ENCODE measurements around the gene SLC44A3.

The SLC44A3 gene

DNA sequence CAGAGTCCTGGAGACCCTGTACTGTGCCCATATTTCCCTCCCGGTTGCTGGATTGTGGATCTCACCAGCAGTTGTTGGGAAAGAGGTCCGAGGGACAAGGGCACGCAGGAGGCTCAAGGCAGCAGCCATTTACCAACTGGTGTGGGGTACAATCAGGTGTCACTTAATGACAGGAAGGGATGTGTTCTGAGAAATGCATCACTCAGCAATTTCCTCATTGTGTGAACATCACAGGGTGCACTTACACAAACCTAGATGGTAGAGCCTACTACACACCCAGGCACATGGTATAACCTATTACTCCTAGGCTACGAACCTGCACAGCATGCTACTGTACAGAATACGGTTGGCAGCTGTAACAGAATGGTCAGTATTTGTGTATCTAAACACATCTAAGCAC, 20.7 kb downstream of the SLC44A3 start:
- DNase-seq (ENCODE audit: low spot score), result no peak

- DNase-seq (ENCODE audit: low spot score), result no peak
Observed at GRCh38 chr1:94843430-94843829, 23.3 kb downstream of the SLC44A3 start.

DNA sequence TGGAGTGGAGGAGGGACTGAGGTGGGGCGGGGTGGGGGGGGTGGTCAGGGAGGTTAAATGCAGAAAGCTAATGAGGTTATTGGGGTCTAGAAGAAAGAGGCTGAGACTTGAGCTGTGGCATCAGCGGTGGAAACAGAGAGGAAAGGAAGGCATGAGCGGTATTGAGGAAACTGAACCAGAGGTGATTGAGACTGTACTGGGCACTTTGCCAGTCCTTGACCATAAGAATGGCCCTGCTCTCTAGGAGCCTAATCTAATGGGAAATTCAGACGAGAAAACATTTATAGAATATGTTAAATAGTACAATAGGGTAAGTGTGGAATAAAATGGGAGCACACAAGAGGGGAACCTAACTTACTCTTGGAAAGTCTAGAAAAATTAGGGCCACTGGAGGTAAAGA, 23.7 kb downstream of the SLC44A3 start:
- no peak for DNase-seq (ENCODE audit: low spot score)

DNA sequence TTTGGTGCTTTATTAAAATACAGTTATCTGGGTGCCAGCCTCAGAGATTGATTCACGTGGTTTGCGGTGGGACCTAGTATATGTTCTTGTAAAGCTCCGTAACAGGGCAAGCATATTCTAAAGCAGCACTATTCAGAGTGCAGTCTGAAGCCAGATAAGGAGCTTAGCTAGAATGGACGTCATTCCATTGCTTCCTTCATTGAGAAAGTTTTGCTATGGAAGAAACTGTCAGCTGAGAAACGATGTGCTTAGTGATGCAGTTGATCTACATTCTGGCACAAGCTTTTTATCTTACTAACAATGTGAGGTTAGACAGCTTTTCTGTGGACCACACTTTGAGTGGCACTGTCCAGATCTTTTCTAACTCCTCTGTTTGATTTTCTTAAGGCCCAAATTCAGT, 26.2 kb downstream of the SLC44A3 start:
- DNase-seq (ENCODE audit: low spot score), result no peak

GRCh38 chr1:94851571-94851970, 31.4 kb downstream of the SLC44A3 start:
- no peak for DNase-seq (ENCODE audit: low spot score)

GRCh38 chr1:94852788-94853187, 32.6 kb downstream of the SLC44A3 start:
- DNase-seq (ENCODE audit: low spot score), result no peak

- peak; percentile 88 for DNase-seq (ENCODE audit: low spot score)
Observed at GRCh38 chr1:94854458-94855306, 34.5 kb downstream of the SLC44A3 start.

DNA sequence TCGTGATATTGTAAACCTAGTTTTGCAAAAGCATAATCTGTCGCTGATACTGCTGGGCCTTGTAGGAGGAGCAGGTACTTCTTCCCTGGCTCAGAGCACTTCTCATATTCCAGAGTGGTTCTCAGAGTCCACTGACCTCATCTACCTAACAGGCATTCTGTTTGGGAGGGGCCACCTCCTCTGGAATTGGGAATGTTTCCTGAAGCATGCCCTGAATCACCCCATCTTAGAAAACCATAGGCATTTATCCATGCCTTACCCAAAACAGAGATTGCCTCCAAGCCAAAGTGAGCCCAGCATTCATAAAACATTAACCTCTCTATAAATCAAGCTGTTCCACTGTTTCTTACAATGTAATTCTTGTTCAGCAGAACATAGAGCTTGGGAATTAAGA, 35.1 kb downstream of the SLC44A3 start:
- no peak for DNase-seq (ENCODE audit: low spot score)

DNA sequence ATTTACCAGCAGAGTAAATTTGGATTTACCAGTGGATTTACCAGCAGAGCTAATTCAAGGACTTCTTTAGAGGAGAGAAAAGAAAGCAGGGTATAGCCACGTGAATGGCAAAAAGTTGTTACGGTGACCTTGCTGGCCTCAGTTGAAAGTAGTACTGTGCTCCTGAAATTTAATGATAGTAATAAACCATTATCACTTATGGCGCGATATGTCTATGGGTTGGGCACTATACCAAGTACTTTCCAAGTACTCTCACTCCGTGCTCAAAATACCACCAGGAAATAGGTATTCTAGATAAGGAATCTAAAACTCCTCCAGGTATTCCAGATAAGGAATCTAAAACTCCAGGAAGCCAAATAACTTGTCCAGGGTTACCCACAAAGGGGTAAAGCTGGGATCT, 35.8 kb downstream of the SLC44A3 start:
- no peak for DNase-seq (ENCODE audit: low spot score)

- no peak for DNase-seq (ENCODE audit: low spot score)
Observed at GRCh38 chr1:94856868-94857267, 36.7 kb downstream of the SLC44A3 start.

GRCh38 chr1:94858276-94858675, 38.1 kb downstream of the SLC44A3 start:
- no peak for DNase-seq (ENCODE audit: low spot score)

DNA sequence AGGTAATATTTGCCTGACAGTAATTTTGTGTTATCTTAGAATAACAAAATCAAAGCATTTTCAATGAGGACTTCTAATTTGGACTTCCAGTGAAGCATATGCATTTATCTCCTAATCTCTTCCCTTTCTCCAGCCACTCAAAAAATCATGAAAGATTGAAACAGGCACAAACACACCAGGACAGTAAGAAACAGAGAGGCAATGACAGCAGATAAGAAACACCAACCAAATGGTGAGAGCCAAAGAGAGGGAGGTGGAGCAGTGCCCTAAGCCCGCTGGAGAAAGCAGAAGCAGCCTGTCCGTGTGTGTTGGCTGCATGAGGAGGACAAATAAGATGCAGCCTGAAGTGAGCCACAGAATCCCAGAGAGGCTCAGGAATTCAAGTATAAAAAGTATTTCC, 39.0 kb downstream of the SLC44A3 start:
- DNase-seq (ENCODE audit: low spot score), result no peak

DNA sequence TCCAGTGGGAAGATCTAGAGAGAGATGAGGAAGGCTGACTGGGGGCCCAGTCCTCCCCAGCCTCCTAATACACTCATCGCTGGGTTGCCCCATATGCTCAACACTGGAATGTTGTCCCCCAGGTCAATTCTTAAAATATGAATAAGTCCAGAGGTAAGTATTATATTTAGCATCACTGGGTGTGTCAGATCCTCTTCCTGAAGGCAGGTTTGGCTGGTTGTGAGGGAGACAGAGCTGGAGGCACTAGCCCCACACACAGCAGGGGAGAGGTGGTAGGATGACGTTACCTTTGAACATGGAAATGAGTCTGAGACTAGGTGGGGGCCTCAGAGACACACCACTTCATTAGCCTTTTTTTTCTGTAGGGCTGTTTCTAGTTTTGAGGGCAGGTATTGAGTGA, 42.6 kb downstream of the SLC44A3 start:
- no peak for DNase-seq (ENCODE audit: low spot score)

DNA sequence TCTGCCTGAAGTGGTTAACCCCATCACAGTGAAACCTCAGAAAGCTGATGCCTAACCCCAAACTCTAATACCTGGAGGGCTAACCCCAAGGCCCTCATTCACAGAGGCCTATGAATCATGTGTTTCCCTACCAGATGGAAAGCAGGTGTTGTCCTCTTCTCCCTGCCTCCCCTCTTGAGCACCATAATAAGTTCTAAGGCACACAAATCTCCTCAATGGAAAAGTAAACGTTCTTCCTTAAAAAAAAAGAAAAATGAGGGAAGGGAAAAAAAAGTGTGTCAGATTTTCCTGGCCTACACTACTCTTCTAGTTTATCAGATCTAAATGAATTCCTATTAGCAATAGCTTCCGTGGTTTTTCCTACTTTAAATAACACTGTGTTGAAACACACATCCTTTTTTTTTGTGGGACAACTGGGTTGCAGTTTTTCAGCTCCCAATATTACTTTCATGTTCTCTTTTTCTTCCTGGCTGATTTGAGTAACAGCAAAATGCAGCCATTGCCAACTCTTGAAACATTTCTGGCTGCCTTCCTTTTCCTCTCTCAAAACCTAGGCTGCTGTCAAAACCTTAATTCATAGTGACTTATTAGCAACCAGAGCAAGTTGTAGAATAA, 43.2 kb downstream of the SLC44A3 start:
- no peak for DNase-seq (ENCODE audit: low spot score)

DNA sequence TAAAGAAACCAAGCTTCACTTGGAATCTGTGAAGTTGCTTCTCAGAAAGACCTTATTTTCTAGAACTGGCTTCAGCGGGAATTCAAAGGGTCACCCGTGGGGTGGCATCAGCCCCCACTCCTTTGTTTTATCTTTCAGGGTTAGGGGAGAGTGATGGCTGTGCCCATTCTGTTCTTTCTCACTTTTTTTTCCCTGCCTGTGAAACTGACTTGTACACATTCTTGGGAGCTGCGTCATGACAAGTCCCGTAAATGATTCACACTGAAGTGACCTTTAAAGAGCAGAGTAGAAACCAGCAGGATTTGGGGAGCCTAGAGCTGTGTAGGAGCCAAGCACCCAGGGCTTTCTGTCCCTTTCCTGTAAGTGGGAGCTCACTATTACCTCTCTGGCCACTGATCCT, 43.8 kb downstream of the SLC44A3 start:
- no peak for DNase-seq (ENCODE audit: low spot score)

GRCh38 chr1:94864821-94865220, 44.7 kb downstream of the SLC44A3 start:
- no peak for DNase-seq (ENCODE audit: low spot score)

DNA sequence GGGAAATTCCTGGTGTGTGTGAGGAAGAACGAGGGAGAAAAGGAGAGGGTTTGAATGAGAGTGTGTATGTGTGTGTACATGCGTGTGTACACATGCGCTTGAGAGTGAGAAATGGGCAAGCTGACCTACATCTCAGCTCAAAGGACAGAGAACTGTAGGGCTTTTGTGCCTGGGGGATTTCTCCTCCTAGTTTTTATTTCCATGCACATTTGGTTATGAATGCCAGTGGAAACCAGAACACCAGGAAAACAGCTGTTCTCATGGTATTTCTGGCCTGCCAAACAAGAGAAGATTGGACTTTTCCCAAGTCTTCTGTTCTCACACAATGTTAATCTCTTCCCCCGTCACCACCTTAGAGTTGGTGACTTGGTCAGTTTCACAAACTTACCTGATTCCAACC, 45.2 kb downstream of the SLC44A3 start:
- DNase-seq (ENCODE audit: low spot score), result no peak

DNA sequence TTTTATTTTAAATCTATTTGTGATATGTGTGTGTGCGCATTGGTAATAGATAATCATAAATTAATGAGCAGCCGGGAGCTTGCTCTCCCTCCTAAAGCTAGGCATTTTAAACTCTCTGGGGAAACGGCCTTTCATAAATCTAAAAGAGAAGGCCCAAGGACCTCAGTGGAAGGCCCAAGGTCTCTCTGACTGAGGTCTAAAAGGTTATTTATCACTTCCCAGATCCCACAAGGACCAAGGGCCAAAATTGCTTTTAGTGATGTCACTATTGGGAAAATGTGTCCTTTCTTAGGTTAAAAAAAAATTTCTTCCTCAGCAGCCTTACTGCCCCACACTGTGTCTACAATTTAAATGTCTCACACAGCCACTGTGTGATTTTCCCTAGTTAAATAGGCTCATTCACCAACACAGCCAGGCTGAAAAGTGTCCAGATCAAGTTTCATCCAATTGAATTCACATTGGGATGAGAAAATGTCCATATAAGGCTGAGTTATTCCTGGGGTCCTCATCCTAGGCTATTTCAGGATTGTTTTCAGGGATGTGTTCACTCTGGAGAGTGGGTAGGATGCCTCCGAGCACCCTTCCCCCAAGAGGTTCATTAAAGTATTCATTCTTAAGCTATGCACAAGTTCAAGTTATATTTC, 46.1 kb downstream of the SLC44A3 start:
- no peak for DNase-seq (ENCODE audit: low spot score)

DNA sequence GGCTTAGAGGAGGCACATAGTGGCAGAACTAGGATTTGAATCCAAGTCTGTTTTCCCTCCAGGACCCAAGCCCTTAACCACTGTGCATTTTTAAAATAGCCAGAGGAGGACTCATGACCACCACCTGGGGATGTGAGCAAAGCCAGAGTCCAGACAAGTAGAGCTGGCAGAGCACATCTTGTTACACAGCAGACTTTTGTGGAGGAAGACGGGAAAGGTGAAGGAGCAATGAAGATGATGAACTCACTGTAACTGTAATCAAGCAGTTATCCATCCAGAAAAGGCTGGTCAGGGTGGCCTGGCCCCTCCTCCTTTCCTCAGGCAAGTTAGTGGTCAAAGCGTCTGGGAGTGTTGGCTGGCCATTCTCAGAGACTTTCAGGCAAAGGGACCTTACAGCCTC, 50.9 kb downstream of the SLC44A3 start:
- DNase-seq (ENCODE audit: low spot score), result no peak

DNA sequence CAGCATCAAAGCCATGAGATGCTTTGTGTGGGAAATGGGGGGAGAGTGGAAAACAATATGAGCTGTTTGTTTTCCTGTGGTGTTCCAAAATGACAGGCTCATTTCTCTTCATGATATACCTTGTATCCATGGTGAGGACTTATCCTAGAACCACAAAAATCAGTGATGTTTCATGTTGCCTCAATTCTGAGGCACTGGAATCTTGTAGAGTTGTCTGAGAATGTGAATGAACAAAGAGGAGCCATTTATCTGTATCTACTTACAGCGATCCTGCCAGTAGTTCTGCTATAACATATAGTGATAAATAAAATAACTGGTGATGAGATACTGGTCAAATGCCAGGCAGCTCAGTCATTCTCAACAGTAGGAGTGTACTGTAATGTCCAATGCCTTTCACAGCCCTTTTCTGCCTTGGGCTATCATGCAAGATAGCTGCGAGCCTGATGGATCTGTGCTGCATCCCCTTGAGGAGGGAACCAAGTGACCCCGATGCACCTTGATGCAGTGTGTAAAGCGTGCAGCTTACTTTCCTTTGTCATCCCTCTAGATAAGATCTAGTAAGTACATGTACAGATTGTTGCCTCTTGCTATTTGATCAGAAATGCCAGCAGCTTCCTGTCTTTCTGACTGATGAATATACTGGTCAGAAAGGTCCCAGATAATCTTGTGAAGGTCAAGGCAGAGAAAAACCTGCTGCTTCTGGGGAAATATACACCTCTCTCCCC, 52.8 kb downstream of the SLC44A3 start:
- no peak for DNase-seq (ENCODE audit: low spot score)

DNA sequence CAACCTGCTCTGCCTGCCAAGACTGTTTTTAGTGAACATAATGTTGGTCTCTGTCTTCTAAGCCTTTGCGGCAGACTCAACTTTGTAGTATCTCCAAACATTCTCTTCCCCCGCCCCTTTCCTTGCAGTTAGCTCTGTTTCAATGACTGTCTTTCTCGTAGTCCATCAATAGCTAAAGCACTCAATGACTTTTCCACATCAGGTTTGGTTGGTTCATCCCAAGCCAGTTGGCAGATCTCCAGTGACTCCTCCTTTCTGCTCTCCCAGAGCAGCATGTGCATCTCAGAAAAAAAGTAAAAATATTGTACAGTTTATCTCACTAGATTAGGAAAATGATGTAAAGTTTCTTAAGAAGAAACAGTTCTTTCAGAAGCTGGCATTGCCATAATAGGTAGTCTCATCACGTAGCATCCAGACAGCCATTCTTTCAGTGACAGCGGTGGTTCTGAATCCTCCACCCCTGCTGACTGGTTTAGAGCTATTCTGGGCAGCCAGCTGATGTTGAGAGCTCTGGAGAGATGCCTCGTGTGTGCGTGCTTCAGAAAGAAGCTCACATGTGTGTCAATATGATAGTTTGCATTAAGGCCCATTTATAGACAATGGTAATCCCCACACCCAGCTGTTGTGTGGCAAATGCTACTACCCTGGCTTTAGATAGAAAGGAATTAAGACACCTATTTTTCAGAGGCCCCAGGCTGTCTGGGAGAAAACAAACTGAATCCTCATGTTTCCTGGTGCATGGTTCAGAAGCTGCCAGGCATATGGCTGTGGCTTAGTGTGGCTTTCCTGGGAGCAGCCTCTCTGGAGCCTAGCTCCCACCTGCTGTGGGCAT, 53.6 kb downstream of the SLC44A3 start:
- peak; percentile 59 for DNase-seq (ENCODE audit: low spot score)

GRCh38 chr1:94874423-94874822, 54.3 kb downstream of the SLC44A3 start:
- no peak for DNase-seq (ENCODE audit: low spot score)

All from NAMALWA (cell line).